ENCODE data around the gene ZNF280D.
"Not testable (repeated sequence)": the region's sequence is repeated elsewhere in the genome, so short reads cannot be mapped to it uniquely, and the experiment has no call there.

The ZNF280D gene

GRCh38 chr15:56733136-56734012 lies at the start of gene ZNF280D:
Gene ZNF280D, minus strand, starts transcription at chr15:56733509. Its CDS starts 26,400 bp downstream, at chr15:56707109.
- peak; percentile 32 to 92 (median 84) for DNase-seq

GRCh38 chr15:56782306-56782705 lies 49.0 kb upstream of the ZNF280D start:
- DNase-seq = no peak

GRCh38 chr15:56781666-56782065 lies 48.4 kb upstream of the ZNF280D start:
- DNase-seq = no peak

GRCh38 chr15:56780102-56780725 lies 46.9 kb upstream of the ZNF280D start:
- DNase-seq = not testable (repeated sequence)

- DNase-seq = not testable (repeated sequence)
Measured at GRCh38 chr15:56779449-56779848, 46.1 kb upstream of the ZNF280D start.

GRCh38 chr15:56778761-56779160 lies 45.5 kb upstream of the ZNF280D start:
- no peak for DNase-seq

- no peak for DNase-seq
Measured at GRCh38 chr15:56776839-56777238, 43.5 kb upstream of the ZNF280D start.

- no peak for DNase-seq
Measured at GRCh38 chr15:56775641-56776040, 42.3 kb upstream of the ZNF280D start.

GRCh38 chr15:56774356-56774755 lies 41.0 kb upstream of the ZNF280D start:
- no peak for DNase-seq

GRCh38 chr15:56772868-56773639 lies 39.7 kb upstream of the ZNF280D start:
- no peak for DNase-seq

- DNase-seq = no peak
Measured at GRCh38 chr15:56770173-56770572, 36.9 kb upstream of the ZNF280D start.

GRCh38 chr15:56767315-56767714 lies 34.0 kb upstream of the ZNF280D start:
- no peak for DNase-seq

GRCh38 chr15:56765251-56765650 lies 31.9 kb upstream of the ZNF280D start:
- DNase-seq = peak in 20 of 58 donors; percentile 1 to 56 (median 6)

- DNase-seq = no peak
Measured at GRCh38 chr15:56763141-56763895, 30.0 kb upstream of the ZNF280D start.

- no peak for DNase-seq
Measured at GRCh38 chr15:56760186-56760585, 26.9 kb upstream of the ZNF280D start.

GRCh38 chr15:56759450-56759845 lies 26.1 kb upstream of the ZNF280D start:
- DNase-seq = peak in 1 of 58 donors; percentile 1

- DNase-seq = no peak
Measured at GRCh38 chr15:56758770-56759449, 25.6 kb upstream of the ZNF280D start.

GRCh38 chr15:56757875-56758274 lies 24.6 kb upstream of the ZNF280D start:
- no peak for DNase-seq

- no peak for DNase-seq
Measured at GRCh38 chr15:56754772-56755370, 21.6 kb upstream of the ZNF280D start.

GRCh38 chr15:56752986-56753385 lies 19.7 kb upstream of the ZNF280D start:
- no peak for DNase-seq
